WTC11 (cell line): ENCODE measurements around the gene PCBD1. TPM values are rescaled to one million over a fixed set of nuclear protein-coding genes. Genes with fewer than 3 reads are reported as not detected.

Experiments used
- ATAC-seq: fragments of 200-7000 bp; cut with Tn5 transposase; 2 replicates; pipeline ENCODE4 v1.10.0; 2021; ENCODE audit warnings: mild to moderate bottlenecking, moderate library complexity
- CTCF ChIA-PET: fragments of 300-600 bp; sonication (Branson Sonifier 250); formaldehyde crosslinking; loops from one replicate; lab custom pipeline; 2021; ENCODE audit warnings: antibody characterized with exemption; lab: Charles Lee
- POLR2A ChIA-PET: fragments of 350-600 bp; sonication (Branson Sonifier 250); formaldehyde crosslinking; loops from one replicate; lab custom pipeline; 2021; ENCODE audit warnings: antibody characterized with exemption; lab: Charles Lee
- DNase-seq: peaks from one replicate; pipeline ENCODE4 v3.0.0; 2021; ENCODE audit warnings: low spot score
- H3K27ac Mint-ChIP-seq: 2 replicates; pipeline ENCODE4 v1.8.0; 2021; ENCODE audit warnings: mixed read lengths
- H3K27me3 Mint-ChIP-seq: 2 replicates; pipeline ENCODE4 v1.8.0; 2021; ENCODE audit warnings: low read depth, mild to moderate bottlenecking, moderate library complexity, mixed read lengths
- H3K36me3 Mint-ChIP-seq: 2 replicates; pipeline ENCODE4 v1.8.0; 2021; ENCODE audit warnings: mixed read lengths
- H3K4me1 Mint-ChIP-seq: 2 replicates; pipeline ENCODE4 v1.8.0; 2022; ENCODE audit warnings: mixed read lengths
- H3K4me3 Mint-ChIP-seq: 2 replicates; pipeline ENCODE4 v1.8.0; 2021; ENCODE audit warnings: mild to moderate bottlenecking, moderate library complexity, mixed read lengths
- H3K9me3 Mint-ChIP-seq: 2 replicates; pipeline ENCODE4 v1.8.0; 2021; ENCODE audit warnings: mixed read lengths
- ATF1 ChIP-seq: sonication (generic); formaldehyde crosslinking; IDR thresholded peaks from 2 replicates; pipeline ENCODE4 v1.8.1; 2023; ENCODE audit warnings: mild to moderate bottlenecking, moderate library complexity, missing genetic modification reagents
- CREB1 ChIP-seq: sonication (generic); formaldehyde crosslinking; IDR thresholded peaks from 2 replicates; pipeline ENCODE4 v1.8.0; 2023; ENCODE audit warnings: mild to moderate bottlenecking, missing genetic modification reagents
- GTF2I ChIP-seq: fragments of 250-450 bp; sonication (Bioruptor Pico); conservative IDR thresholded peaks from 2 replicates; pipeline ENCODE4 v1.4.0; 2021; ENCODE audit warnings: mild to moderate bottlenecking
- HMGA2 ChIP-seq: fragments of 250-450 bp; sonication (Bioruptor Pico); IDR thresholded peaks from 2 replicates; pipeline ENCODE4 v1.4.0; 2021; ENCODE audit warnings: mild to moderate bottlenecking, moderate library complexity
- JUN ChIP-seq: sonication (generic); formaldehyde crosslinking; IDR thresholded peaks from 2 replicates; pipeline ENCODE4 v1.8.0; 2023; ENCODE audit warnings: mild to moderate bottlenecking, missing genetic modification reagents
- NFYB ChIP-seq: sonication (generic); formaldehyde crosslinking; conservative IDR thresholded peaks from 2 replicates; pipeline ENCODE4 v1.8.0; 2022; ENCODE audit warnings: low read depth, missing genetic modification reagents
- PRRX2 ChIP-seq: fragments of 250-450 bp; sonication (Bioruptor Pico); IDR thresholded peaks from 2 replicates; pipeline ENCODE4 v1.8.0; 2021; ENCODE audit warnings: mild to moderate bottlenecking
- RORB ChIP-seq: fragments of 250-450 bp; sonication (Bioruptor Pico); IDR thresholded peaks from 2 replicates; pipeline ENCODE4 v1.9.0; 2021; ENCODE audit warnings: mild to moderate bottlenecking
- TCF7 ChIP-seq: sonication (generic); formaldehyde crosslinking; IDR thresholded peaks from 2 replicates; pipeline ENCODE4 v1.8.0; 2022; ENCODE audit warnings: mild to moderate bottlenecking, low read depth, missing genetic modification reagents, moderate library complexity
- ZNF263 ChIP-seq: sonication (generic); formaldehyde crosslinking; IDR thresholded peaks from 2 replicates; pipeline ENCODE4 v1.8.1; 2022; ENCODE audit warnings: low read depth, mild to moderate bottlenecking, moderate library complexity, missing genetic modification reagents
- total RNA-seq: library from RNA; stranded (reverse); gene quantifications from 3 replicates; pipeline ENCODE4 v1.2.3, GENCODE V29; 2021
- TF ChIP-seq, protein P1 (sequence below): sonication (generic); formaldehyde crosslinking; IDR thresholded peaks from 2 replicates; pipeline ENCODE4 v1.8.1; 2023; ENCODE audit warnings: mild to moderate bottlenecking, missing genetic modification reagents, moderate library complexity
- TF ChIP-seq, protein P2 (sequence below): sonication (generic); formaldehyde crosslinking; IDR thresholded peaks from 2 replicates; pipeline ENCODE4 v1.8.1; 2023; ENCODE audit warnings: mild to moderate bottlenecking, missing genetic modification reagents, borderline replicate concordance
- TF ChIP-seq, protein P3 (sequence below): sonication (generic); formaldehyde crosslinking; IDR thresholded peaks from 2 replicates; pipeline ENCODE4 v1.8.1; 2023; ENCODE audit warnings: mild to moderate bottlenecking, missing genetic modification reagents
- TF ChIP-seq, protein P4 (sequence below): fragments of 250-450 bp; sonication (Bioruptor Pico); IDR thresholded peaks from 2 replicates; pipeline ENCODE4 v1.8.0; 2021; ENCODE audit warnings: mild to moderate bottlenecking
- TF ChIP-seq, protein P5 (sequence below): sonication (generic); formaldehyde crosslinking; IDR thresholded peaks from 2 replicates; pipeline ENCODE4 v1.8.1; 2022; ENCODE audit warnings: mild to moderate bottlenecking, missing genetic modification reagents, moderate library complexity, borderline replicate concordance
- TF ChIP-seq, protein P6 (sequence below): sonication (generic); formaldehyde crosslinking; IDR thresholded peaks from 2 replicates; pipeline ENCODE4 v1.8.1; 2023; ENCODE audit warnings: mild to moderate bottlenecking, missing genetic modification reagents
- TF ChIP-seq, protein P7 (sequence below): sonication (generic); formaldehyde crosslinking; IDR thresholded peaks from 2 replicates; pipeline ENCODE4 v1.8.1; 2022; ENCODE audit warnings: mild to moderate bottlenecking, moderate library complexity, missing genetic modification reagents
- TF ChIP-seq, protein P8 (sequence below): sonication (generic); formaldehyde crosslinking; IDR thresholded peaks from 2 replicates; pipeline ENCODE4 v1.8.1; 2023; ENCODE audit warnings: mild to moderate bottlenecking, moderate library complexity, missing genetic modification reagents
- TF ChIP-seq, protein P9 (sequence below): fragments of 250-450 bp; sonication (Bioruptor Pico); IDR thresholded peaks from 2 replicates; pipeline ENCODE4 v1.9.0; 2021; ENCODE audit warnings: moderate library complexity, mild to moderate bottlenecking, inconsistent platforms, borderline replicate concordance

PCBD1 gene
- total RNA-seq, 1 experiment from 2014 or later: 32.5 TPM

DNA sequence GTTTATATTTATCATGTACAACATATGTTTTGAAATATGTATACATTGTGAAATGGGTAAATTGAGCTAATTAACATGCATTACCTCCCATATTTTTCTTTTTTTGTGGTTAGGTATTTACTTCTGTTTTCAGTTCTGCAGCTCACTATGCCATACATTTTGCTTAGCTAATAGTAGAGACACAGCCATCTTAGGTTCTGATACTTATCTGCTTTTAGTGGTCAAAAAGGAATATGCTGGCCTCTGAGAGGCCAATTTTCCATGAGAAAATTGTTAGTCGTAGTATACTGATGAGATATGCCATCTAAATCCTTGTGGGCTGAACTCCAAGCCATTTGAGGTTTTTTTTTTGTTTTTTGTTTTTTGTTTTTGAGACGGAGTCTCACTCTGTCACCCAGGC, 41.6 kb downstream of the PCBD1 start:
- H3K27me3 Mint-ChIP-seq: no peaks in the 10 kb centered on the region
- H3K9me3 Mint-ChIP-seq: no peaks in the 10 kb centered on the region
- no peak for DNase-seq
- H3K27ac Mint-ChIP-seq: no peak overlapping the region
- H3K4me1 Mint-ChIP-seq: no peaks in the 10 kb centered on the region
- ChIA-PET POLR2A (no interaction called here), CTCF (no interaction called here)
- peaks cover 30% of the 10 kb centered on the region for H3K36me3 Mint-ChIP-seq
- no peak for ATAC-seq
- H3K4me3 Mint-ChIP-seq: no peak overlapping the region
- TF ChIP-seq GTF2I (CRISPR knock-in tag): no peak
- TF ChIP-seq ATF1 (CRISPR knock-in tag): no peak
- no peak for TF ChIP-seq PRRX2 (CRISPR knock-in tag)
- TF ChIP-seq, protein P1, sequence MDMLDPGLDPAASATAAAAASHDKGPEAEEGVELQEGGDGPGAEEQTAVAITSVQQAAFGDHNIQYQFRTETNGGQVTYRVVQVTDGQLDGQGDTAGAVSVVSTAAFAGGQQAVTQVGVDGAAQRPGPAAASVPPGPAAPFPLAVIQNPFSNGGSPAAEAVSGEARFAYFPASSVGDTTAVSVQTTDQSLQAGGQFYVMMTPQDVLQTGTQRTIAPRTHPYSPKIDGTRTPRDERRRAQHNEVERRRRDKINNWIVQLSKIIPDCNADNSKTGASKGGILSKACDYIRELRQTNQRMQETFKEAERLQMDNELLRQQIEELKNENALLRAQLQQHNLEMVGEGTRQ: no peak
- TF ChIP-seq, protein P2, sequence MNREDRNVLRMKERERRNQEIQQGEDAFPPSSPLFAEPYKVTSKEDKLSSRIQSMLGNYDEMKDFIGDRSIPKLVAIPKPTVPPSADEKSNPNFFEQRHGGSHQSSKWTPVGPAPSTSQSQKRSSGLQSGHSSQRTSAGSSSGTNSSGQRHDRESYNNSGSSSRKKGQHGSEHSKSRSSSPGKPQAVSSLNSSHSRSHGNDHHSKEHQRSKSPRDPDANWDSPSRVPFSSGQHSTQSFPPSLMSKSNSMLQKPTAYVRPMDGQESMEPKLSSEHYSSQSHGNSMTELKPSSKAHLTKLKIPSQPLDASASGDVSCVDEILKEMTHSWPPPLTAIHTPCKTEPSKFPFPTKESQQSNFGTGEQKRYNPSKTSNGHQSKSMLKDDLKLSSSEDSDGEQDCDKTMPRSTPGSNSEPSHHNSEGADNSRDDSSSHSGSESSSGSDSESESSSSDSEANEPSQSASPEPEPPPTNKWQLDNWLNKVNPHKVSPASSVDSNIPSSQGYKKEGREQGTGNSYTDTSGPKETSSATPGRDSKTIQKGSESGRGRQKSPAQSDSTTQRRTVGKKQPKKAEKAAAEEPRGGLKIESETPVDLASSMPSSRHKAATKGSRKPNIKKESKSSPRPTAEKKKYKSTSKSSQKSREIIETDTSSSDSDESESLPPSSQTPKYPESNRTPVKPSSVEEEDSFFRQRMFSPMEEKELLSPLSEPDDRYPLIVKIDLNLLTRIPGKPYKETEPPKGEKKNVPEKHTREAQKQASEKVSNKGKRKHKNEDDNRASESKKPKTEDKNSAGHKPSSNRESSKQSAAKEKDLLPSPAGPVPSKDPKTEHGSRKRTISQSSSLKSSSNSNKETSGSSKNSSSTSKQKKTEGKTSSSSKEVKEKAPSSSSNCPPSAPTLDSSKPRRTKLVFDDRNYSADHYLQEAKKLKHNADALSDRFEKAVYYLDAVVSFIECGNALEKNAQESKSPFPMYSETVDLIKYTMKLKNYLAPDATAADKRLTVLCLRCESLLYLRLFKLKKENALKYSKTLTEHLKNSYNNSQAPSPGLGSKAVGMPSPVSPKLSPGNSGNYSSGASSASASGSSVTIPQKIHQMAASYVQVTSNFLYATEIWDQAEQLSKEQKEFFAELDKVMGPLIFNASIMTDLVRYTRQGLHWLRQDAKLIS: no peak
- TF ChIP-seq RORB (CRISPR knock-in tag): no peak
- no peak for TF ChIP-seq CREB1 (CRISPR knock-in tag)
- TF ChIP-seq ZNF263 (CRISPR knock-in tag): no peak
- TF ChIP-seq, protein P3, sequence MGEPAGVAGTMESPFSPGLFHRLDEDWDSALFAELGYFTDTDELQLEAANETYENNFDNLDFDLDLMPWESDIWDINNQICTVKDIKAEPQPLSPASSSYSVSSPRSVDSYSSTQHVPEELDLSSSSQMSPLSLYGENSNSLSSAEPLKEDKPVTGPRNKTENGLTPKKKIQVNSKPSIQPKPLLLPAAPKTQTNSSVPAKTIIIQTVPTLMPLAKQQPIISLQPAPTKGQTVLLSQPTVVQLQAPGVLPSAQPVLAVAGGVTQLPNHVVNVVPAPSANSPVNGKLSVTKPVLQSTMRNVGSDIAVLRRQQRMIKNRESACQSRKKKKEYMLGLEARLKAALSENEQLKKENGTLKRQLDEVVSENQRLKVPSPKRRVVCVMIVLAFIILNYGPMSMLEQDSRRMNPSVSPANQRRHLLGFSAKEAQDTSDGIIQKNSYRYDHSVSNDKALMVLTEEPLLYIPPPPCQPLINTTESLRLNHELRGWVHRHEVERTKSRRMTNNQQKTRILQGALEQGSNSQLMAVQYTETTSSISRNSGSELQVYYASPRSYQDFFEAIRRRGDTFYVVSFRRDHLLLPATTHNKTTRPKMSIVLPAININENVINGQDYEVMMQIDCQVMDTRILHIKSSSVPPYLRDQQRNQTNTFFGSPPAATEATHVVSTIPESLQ: no peak
- TF ChIP-seq, protein P4, sequence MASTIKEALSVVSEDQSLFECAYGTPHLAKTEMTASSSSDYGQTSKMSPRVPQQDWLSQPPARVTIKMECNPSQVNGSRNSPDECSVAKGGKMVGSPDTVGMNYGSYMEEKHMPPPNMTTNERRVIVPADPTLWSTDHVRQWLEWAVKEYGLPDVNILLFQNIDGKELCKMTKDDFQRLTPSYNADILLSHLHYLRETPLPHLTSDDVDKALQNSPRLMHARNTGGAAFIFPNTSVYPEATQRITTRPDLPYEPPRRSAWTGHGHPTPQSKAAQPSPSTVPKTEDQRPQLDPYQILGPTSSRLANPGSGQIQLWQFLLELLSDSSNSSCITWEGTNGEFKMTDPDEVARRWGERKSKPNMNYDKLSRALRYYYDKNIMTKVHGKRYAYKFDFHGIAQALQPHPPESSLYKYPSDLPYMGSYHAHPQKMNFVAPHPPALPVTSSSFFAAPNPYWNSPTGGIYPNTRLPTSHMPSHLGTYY (CRISPR knock-in tag): no peak
- TF ChIP-seq, protein P5, sequence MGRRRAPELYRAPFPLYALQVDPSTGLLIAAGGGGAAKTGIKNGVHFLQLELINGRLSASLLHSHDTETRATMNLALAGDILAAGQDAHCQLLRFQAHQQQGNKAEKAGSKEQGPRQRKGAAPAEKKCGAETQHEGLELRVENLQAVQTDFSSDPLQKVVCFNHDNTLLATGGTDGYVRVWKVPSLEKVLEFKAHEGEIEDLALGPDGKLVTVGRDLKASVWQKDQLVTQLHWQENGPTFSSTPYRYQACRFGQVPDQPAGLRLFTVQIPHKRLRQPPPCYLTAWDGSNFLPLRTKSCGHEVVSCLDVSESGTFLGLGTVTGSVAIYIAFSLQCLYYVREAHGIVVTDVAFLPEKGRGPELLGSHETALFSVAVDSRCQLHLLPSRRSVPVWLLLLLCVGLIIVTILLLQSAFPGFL (CRISPR knock-in tag): no peak
- TF ChIP-seq, protein P6, sequence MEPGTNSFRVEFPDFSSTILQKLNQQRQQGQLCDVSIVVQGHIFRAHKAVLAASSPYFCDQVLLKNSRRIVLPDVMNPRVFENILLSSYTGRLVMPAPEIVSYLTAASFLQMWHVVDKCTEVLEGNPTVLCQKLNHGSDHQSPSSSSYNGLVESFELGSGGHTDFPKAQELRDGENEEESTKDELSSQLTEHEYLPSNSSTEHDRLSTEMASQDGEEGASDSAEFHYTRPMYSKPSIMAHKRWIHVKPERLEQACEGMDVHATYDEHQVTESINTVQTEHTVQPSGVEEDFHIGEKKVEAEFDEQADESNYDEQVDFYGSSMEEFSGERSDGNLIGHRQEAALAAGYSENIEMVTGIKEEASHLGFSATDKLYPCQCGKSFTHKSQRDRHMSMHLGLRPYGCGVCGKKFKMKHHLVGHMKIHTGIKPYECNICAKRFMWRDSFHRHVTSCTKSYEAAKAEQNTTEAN (CRISPR knock-in tag): no peak
- TF ChIP-seq, protein P7, sequence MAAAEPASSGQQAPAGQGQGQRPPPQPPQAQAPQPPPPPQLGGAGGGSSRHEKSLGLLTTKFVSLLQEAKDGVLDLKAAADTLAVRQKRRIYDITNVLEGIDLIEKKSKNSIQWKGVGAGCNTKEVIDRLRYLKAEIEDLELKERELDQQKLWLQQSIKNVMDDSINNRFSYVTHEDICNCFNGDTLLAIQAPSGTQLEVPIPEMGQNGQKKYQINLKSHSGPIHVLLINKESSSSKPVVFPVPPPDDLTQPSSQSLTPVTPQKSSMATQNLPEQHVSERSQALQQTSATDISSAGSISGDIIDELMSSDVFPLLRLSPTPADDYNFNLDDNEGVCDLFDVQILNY: no peak
- no peak for TF ChIP-seq JUN (CRISPR knock-in tag)
- TF ChIP-seq, protein P8, sequence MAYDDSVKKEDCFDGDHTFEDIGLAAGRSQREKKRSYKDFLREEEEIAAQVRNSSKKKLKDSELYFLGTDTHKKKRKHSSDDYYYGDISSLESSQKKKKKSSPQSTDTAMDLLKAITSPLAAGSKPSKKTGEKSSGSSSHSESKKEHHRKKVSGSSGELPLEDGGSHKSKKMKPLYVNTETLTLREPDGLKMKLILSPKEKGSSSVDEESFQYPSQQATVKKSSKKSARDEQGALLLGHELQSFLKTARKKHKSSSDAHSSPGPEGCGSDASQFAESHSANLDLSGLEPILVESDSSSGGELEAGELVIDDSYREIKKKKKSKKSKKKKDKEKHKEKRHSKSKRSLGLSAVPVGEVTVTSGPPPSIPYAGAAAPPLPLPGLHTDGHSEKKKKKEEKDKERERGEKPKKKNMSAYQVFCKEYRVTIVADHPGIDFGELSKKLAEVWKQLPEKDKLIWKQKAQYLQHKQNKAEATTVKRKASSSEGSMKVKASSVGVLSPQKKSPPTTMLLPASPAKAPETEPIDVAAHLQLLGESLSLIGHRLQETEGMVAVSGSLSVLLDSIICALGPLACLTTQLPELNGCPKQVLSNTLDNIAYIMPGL (CRISPR knock-in tag): no peak
- TF ChIP-seq, protein P9, sequence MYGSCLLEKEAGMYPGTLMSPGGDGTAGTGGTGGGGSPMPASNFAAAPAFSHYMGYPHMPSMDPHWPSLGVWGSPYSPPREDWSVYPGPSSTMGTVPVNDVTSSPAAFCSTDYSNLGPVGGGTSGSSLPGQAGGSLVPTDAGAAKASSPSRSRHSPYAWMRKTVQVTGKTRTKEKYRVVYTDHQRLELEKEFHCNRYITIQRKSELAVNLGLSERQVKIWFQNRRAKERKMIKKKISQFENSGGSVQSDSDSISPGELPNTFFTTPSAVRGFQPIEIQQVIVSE: no peak
- TF ChIP-seq HMGA2 (CRISPR knock-in tag): no peak
- no peak for TF ChIP-seq TCF7
- TF ChIP-seq NFYB: no peak
